AG09309 (cell line): ENCODE measurements around the gene TPI1.

ENCODE experiments used
- DNase-seq: peaks from one replicate; pipeline ENCODE4 v3.0.0-alpha.2; 2010; ENCODE audit warnings: low read depth
- H3K4me3 ChIP-seq: 2 replicates; pipeline ENCODE4 v1.5.1; 2011; ENCODE audit warnings: mild to moderate bottlenecking, low read depth, low read length, moderate library complexity; ENCODE audit not compliant: control insufficient read depth
- CTCF ChIP-seq: IDR thresholded peaks from 2 replicates; pipeline ENCODE4 v1.5.1; 2011; ENCODE audit warnings: mild to moderate bottlenecking, low read depth, low read length, inconsistent platforms; ENCODE audit not compliant: insufficient read depth, control insufficient read depth; ENCODE audit errors: missing control alignments

Gene TPI1

GRCh38 chr12:6909421-6910145 is 42.3 kb downstream of the TPI1 start:
- H3K4me3 ChIP-seq, result no peak overlapping the region
- no peak for TF ChIP-seq CTCF
- no peak for DNase-seq

- DNase-seq, result no peak
- no peak overlapping the region for H3K4me3 ChIP-seq
- no peak for TF ChIP-seq CTCF
These were observed 45.0 kb downstream of the TPI1 start for GRCh38 chr12:6912164-6912935.

- no peak for TF ChIP-seq CTCF
- DNase-seq, result no peak
- H3K4me3 ChIP-seq, result peak within 1 kb of the TSS; percentile 55
These were observed 47.1 kb downstream of the TPI1 start, which contains the start of gene ENO2 for GRCh38 chr12:6914246-6914946. ENO2 (plus strand) TSS chr12:6914580; CDS start chr12:6915833, 1,253 bp downstream.

GRCh38 chr12:6914947-6915788 is 47.8 kb downstream of the TPI1 start:
- no peak for TF ChIP-seq CTCF
- H3K4me3 ChIP-seq, result peak overlapping the region; percentile 55
- DNase-seq, result no peak

GRCh38 chr12:6915789-6916285 is 48.5 kb downstream of the TPI1 start:
- TF ChIP-seq CTCF, result no peak
- no peak for DNase-seq
- no peak overlapping the region for H3K4me3 ChIP-seq
